Activated CD4-positive, alpha-beta T cell treated with anti-CD3 and anti-CD28 coated beads, Interleukin-2, amount 50 U/mL, for 16 hours (primary cell): Measurements from ENCODE around the gene PLLP.
A peak's percentile ranks its signal among the peaks of the same experiment; 100 is the strongest.
"Not testable (repeated sequence)": the region's sequence is repeated elsewhere in the genome, so short reads cannot be mapped to it uniquely, and the experiment has no call there.

Experiments
- DNase-seq: peaks from one replicate; pipeline ENCODE4 v3.0.0-alpha.2; 2020

PLLP gene

GRCh38 chr16:57271063-57271345 is 13.5 kb downstream of the PLLP start:
- DNase-seq = no peak

DNA sequence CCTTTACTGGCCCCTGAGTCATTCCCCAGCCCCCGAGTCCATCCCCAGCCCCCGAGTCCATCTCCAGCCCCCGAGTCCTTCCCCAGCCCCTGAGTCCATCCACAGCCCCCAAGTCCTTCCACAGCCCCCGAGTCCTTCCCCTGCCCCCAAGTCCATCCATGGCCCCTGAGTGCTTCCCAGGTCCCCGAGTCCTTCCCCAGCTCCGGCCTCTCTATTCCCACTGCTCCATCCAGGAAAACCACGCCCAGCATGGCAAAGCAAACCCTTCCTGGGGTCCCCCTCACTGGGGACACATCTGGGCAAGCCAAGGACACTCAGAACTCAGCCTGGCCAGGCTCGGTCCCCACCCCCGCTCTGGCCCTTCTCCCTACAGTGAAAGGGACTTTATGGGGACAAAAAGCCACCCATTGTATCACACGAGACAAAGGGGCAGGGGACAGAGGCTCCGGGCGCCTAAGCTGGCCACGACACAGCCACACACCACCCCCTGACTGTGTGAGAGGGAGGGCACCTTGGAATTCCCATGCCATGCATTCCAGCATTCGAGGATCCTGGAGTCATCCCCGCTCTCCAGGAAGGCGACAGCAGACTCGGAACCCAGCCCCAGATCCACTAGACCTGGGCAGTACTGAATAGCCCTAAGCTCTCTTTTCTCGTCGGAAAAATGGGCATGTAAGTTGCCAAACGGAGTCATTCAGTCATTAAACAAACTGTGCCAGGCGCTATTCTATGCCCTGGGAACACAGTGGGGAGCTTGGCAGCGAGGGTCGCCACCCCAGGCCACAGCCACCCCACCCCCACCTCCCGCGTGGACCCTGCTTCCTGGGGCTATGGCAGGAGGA is 14.0 kb downstream of the PLLP start:
- no peak for DNase-seq

DNA sequence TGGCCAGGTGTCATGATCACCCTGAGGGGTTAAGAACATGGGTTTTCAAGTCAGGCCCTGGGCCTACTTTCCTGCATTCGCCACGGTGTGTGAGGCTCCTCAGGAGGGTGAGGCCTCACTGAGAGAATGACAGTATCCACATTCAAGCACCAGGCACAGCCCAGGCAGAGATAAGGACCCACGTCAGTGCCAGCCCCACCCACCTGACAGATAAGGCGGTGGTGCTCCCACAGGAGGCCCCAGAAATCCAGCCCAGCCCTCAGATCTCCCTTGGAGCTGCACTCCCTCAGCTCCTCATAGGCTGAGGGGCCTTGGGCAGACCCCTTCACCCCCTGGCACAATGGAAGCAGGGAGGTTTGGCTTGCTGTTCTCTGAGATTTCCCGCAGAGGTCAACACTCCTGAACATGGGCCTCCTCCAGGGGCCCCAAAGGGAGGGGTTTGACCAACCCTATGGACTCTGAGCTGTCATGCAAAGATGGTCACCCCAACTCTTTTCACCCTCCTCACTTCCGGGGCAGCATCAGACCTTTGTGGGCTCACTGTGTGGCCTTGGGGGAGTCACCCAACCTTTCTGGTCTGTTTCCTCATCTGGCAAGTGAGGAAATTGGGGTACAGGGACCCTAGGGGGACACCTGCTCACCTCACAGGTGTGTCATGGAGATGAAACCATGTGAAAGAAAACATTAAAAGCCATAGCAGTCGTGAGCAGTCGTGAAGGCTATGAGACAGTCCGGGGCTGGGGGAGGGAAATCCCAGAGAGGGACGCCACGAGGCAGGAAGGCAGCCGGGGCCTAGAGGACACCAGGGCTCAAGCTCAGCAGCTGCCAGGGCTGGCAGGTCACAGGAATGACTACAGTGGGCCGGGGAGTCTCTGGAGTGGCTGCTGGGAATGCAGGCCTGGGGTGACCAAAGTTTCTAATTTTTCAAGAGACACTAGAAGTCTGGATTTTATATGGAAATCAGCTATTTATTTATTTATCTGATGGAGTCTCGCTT is 15.4 kb downstream of the PLLP start:
- no peak for DNase-seq

- DNase-seq = not testable (repeated sequence)
These were observed 17.1 kb downstream of the PLLP start for GRCh38 chr16:57267343-57267742.

DNA sequence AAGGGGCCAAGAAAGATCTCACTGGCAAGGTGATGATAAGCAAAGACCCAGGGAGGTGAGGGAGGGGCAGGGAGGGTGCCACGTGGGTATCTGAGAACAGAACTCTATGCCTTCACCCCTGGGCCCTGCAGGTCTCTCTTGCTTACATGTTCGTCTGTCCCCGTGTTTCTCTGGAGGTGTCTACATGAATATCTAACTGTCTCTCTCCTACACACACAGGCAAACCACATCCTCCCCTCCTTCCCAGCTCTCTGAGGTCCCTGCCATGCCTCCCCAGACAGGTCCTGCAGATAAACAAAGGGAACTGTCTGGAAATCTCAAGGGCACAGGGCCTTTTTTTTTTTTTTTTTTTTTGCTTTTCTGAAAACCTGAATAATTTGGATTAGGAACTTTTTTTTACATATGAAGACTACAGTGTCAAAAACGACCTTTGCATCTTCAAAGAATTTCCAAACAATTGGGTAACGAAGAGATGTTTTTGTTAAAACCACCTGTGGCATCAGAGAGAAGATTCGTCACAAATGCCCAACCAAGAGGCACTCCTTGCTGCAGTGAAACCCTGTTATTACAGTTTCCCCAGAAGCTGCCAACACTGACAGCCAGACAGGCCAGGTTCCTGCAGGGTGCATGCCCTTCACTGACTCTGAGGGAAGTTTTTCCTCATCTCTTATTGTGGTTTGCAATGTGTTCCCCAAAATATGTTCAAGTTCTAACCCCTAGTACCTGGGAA is 17.8 kb downstream of the PLLP start:
- peak; percentile 23 for DNase-seq

- no peak for DNase-seq
These were observed 18.5 kb downstream of the PLLP start for GRCh38 chr16:57265850-57266530.

DNA sequence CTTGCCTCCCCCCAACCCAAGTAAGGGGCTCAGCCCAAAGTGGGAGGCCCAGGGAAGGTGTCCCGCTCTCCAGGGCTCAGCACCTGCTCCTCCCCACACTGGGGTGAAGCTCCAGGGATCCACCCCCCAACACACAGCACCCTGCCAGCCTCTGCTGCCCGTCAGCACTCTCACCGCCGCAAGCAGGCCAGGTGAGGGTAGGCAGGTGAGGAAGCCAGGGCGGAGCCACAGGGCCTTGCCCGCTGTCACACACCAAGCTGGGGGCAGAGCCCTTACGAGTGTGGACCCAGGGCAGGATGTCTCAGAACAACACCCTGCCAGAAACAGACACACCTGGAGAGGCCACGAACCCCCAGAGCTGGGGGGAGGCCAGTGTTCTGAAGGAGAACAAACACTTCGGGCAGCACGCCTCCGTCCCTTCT is 19.5 kb downstream of the PLLP start:
- DNase-seq = no peak

GRCh38 chr16:57264381-57264780 is 20.1 kb downstream of the PLLP start:
- DNase-seq = no peak

DNA sequence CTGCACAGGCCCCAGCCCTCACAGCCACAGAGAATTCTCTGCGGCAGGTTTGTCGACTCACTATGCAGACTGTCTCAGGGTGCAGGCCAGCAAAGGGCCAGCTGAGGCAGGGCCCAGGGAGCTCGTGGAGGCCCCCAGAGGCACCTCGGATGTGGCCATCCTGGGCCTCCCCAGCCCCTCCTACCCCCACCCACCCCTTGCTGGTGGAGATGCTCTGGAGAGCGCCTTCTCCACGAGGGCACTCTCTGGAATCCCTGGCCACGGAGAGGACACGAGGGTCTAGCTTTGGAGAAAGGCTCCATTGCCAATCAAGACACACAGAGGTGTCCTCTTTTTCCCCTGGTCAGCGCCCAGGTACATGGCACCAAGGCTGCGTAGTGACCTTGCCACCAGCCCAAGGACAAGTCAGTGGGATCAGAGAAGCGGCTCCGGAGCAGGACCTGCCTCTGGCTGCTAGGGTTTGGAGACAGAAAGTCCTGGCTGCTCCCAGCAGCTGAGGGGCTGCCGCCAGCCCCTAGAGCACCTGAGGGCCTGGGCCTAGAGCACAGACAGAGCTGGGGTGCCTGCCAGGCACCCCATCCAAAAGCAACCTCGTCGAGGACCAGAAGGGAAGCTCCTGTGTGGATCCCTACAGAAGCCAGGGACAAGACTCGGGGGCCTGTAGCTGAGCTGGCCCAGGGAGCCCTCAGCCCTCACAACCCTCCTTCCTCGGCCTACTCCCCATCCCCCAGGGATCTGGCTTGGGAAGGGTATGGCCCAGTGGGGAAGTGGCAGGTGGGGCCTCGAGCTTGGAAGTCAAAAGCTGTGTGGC is 20.7 kb downstream of the PLLP start:
- no peak for DNase-seq

- DNase-seq = no peak
These were observed 21.5 kb downstream of the PLLP start for GRCh38 chr16:57262841-57263540.

DNA sequence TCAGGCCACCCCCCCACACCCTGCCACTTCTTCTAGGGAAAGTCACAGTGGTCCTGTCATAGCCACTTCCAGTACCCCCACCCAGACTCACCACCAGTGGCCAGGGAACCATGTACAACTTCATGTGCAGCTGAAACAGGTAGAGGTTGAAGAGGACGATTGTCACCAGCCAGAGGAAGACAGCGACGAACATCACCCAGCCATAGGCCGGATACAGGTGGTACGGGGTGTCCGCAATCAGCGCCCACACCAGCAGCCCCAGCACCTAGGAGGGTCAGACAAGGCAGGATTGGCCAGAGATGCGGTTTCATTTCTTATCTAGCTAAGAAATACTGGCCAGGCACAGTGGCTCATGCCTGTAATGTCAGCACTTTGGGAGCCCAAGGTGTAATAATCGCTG is 22.7 kb downstream of the PLLP start:
- no peak for DNase-seq

DNA sequence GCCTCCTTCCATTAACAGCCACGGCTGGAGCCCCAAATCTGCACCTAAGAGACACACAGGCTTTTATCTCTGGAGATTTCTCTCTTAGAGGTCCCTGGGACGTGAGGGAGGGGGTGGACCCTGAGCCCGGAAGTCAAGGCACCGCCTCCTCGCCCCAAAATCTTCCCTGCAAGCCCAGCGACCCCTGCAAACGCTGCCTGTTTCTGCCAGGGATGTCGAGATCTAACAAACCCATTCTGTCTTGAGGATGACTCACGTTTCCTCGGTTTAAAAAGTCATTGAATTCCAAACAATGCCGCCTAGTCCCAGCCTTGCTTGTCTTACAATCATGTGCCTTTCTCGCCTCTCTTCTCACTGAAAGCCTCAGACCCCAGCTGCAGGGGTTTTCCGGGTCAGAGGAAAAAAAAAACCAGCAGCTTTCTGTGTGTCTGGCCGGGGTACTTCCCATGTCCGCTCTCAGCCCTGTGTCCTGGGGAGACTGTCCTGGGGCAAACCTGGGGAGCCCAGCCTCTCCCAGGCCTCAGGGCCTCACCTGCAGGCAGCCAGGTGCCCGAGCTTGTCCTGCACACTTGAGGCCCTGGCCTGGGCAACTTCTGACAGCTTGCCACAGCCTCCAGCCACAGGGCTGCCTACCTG is 24.1 kb downstream of the PLLP start:
- DNase-seq = no peak

GRCh38 chr16:57258910-57259475 is 25.5 kb downstream of the PLLP start:
- no peak for DNase-seq

GRCh38 chr16:57258226-57258909 is 26.1 kb downstream of the PLLP start:
- DNase-seq = no peak

DNA sequence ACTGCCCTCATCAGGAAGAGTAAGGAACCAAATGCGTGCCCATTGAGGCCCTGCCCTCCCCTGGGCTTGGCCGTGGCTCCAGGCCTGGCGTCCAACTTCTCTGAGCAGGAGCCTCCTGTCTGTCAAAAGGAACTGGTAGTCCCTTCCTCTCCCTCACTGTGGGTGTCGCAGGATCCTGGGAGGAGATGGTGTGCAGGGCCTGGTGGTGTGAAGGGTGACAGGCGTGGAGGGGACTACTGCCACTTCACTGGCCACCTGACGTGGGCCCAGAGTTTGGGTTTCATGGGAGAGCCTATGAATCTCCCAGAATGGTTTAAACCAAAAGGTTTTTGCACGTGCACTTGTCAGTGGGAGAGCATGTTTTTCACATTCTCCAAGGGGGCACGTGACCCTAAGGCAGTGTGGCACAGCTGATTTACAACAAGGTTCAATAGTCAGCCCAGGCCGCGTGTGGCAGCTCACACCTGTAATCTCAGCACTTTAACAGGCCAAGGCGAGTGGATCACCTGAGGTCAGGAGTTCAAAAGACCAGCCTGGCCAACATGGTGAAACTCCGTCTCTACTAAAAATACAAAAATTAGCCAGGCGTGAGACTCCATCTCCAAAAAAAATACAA is 26.9 kb downstream of the PLLP start:
- DNase-seq = no peak

DNA sequence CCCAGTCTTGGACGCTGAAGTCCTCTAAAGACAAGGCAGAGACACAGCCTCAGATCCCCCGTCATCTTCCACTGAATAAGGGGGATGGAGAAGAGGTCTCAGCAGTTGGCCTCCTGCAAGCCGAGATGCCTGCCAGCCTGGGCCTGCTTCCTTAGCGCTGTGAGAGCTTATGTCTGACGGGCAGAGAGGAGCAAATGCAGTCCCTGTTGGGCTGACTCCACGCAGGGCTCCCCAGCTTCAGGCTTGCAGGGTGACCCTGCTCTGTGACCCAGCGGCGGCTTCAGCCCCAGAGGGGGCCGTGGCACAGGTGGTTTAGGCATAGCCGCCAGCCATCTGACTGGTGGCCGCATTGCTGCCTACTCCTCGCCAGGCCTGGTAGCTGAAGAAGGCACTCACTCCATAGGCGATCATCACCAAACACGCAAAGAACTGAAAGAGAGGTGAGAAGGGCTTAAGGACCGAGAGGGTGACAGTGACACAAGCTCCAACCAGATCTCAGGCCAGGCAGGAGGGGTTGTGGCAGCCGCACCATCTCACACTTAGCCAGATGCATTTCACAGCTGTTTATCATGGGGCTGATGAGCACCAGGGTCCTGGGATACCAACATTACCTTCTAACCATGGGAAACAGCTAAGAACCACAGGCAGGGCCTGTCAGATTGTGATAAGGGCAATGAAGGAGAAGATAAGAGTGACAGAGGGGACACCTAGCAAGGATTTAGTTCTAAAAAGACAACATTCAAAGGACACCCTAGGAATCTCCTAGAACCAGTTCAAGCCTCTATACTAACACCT is 27.7 kb downstream of the PLLP start:
- no peak for DNase-seq

- DNase-seq = no peak
These were observed 28.6 kb downstream of the PLLP start for GRCh38 chr16:57255686-57256415.

DNA sequence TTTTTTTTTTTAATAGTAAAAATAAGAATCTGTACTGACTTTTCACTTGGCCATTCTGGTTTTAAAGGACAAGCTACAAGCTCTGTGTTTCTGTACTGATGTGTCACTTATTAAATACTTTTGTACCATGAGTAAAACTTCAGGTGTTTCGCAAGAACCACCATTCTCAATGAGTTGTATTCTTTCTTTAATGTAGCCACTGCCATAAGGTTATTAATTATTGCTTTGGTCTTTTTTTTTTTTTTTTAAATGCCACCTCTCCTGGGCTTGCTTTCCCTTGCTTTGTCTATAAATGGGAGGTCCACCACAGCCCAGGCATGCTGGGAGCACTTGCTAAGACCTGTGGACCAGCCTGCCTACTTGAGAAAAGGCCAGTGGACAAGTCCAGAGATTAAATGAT is 31.0 kb downstream of the PLLP start:
- no peak for DNase-seq
